Glomerular visceral epithelial cell (primary cell): Measurements from ENCODE around the gene MBP.

Experiments used
- DNase-seq: peaks from one replicate; pipeline ENCODE4 v3.0.0-alpha.2; 2016; ENCODE audit errors: extremely low spot score

MBP gene

DNA sequence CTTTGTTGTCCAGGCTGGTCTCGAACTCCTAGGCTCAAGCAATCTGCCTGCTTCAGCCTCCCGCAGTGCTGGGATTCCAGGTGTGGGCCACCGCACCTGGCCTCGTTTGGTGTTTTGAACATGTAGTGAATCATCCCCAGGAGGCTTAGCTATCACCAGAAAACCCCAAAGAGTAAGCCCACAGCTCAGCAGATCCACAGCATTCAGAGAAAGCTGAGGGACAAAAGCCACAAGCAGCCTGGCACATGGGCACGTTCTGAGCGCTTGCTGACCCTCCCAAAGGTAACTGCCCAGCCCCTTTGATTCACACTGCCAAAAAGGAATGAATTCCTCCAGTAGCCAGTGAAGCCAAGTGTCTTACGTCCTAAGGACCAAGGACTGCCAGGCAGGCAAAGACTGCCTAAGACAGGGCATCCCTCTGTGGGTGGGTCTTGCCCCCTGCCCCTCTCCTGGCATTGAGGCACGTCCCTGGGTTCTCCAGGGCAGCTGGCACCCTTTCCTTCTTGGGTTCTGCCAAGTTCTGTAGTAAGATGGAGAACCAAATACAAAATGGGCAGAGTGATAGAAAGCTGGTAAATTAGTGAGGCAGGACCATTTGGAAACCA, 31.7 kb downstream of the MBP start:
- peak; percentile 40 for DNase-seq

DNA sequence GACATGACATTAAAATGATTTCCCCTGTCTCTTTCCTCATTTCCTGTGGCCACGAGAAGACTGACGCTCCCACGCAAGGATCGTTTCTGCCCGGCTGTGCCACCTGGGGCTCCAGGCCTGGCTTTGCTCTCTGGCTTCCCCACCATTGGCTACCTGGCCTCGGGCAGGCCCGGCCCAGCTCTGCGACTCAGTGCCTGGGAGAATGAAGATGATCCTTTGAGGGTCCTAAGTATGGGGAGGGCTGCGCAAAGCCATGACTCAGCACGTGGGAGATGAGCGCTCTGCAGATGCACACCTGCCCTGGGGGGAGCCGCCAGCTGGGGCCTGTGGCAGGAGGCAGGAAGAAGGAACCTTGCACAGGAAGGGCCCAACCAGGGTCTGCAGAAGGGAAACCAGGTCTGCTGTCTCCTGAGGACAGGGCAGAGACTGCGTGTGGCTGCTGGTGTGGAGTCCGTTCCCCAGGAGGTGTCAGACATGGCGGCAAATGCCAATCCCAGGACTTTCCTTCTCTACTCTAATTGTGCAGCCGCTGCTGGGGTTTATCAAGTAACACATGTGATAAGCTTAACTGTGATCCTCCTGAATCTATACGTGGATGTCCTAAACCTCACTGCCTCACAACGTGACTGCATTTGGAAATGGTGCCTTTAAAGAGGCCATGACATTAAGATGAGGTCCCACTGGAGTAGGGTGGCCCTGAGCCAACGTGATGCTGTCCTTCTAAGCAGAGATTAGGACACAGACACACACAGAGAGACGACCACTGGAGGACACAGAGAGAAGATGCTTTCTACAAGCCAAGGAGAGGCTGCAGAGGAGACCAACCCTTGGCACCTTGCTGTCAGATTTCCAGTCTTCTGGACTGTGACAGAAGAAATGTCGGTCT, 32.9 kb downstream of the MBP start:
- no peak for DNase-seq

DNA sequence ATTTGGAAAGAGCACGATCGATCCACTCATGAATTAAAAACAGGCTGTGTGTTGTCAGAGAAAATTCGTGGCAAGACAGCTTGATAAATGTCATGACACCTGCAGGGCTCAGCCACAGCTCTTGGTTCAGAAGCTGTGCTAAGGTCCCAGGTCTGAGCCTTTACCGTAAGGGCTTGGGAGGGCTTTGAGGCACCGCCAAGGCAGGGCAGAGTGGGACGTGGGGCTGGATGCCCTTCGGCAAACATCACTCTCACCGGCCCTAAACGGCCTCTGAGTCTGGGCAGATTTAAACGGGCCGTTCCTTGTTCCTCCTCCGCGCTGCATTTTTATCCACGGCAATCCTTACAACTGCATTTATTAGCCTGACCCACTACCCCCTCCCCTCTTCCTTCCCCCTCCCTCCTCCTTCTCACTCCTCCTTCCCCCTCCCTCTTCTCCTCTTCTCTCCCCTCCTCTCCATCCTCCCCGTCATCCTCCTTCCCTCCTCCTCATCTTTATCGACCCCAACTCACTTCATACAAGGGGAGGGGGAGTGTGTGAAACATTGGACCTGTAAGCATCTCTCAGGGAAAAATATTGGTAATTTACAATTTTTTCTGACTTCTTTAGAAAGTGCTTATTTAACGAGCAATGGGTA, 33.9 kb downstream of the MBP start:
- no peak for DNase-seq

DNA sequence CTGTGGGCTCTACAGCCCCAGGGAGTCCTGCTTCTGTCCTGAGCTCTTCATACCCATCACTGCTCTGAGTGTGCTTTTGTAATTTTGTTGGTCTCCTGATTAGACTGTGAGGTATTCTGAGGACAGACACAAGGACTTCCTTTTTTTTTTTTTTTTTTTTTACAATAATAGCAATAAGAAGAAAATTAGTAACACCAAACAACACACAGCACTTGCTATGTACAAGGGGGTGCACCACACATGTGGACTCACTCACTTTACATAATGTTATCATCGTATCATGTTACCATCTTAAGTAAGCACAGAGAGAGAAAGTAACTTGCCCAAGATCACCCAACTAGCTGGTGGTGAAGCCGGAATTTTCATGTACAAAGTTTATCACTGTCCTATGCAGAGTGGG, 34.6 kb downstream of the MBP start:
- DNase-seq: no peak

GRCh38 chr18:77096936-77097886, 35.4 kb downstream of the MBP start:
- DNase-seq: no peak

- no peak for DNase-seq
These were observed 36.9 kb downstream of the MBP start for GRCh38 chr18:77095391-77096371.

GRCh38 chr18:77093586-77093985, 39.0 kb downstream of the MBP start:
- no peak for DNase-seq

GRCh38 chr18:77093067-77093430, 39.5 kb downstream of the MBP start:
- no peak for DNase-seq

DNA sequence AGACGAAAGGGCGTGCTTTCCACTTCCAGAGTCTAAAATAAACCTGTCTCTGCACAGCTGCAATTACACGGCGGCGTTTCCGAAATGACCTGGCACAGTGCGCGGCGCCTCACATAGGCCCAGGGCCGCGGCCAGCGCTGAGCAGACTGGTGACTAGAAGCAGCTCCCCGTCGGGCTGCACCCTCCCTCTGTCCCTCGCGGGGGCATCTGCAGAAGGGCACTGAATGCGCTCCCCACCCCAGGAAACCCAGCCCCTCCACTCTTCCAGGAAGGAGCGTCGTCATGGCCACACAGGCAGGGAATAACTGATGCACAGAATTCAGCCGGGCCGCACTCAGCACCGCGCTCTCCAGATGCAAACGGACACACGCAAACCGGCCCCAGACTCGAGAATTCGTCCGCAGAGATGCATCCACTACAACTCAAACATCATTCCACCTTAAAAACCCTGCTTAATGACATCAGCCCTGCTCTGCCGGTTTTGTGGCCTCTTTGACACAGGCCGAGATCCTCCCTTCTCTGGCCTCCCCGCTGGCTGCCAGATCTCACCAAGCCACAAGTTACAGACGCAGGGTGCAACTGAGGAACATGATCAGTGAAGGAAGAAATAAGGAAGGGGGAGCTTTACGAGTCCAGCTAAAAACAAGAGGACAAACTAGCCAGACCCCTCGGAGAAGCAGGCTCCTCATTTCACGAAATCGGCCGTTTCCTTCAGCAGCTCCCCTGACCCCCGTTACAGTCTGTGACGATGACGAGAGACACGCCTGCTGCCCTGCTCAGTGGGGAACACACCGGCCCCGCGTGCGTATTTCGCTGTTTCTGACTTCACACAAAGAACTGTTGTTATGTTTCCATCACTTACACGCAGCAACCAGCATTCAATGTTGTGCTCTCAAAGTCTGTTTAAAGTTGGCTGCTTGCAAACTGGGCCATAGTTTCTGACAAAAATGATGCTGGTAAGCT, 40.2 kb downstream of the MBP start:
- DNase-seq: no peak

- DNase-seq: no peak
These were observed 41.2 kb downstream of the MBP start for GRCh38 chr18:77091366-77091765.

GRCh38 chr18:77090546-77091174, 41.9 kb downstream of the MBP start:
- DNase-seq: no peak

DNA sequence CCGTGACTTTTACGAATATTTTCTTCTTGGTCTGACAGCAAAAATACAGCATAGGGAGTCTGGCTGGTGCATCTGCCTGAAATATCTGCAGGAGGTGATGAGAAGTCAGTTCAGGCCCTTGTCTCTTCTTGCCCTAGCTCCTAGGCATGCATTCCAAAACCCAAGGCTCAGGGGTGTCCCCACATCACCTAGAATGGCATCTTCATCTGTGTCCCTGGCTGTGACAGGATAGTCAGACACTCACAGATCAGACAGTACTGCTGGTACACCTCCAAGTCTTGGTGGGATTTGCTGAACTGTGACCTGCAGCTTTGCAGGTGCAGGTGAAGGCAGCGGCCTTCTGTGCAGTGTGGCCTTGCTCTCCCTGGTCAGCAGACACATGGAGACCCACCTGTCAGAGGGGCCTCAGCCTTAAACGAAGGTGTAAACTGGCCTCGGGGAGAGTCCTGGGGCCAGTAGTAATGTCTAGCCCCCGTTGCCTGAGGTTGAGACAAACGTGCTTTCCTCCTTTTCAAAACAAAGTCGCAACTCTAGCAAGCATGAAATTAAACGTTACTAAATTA, 42.8 kb downstream of the MBP start:
- DNase-seq: no peak

GRCh38 chr18:77088963-77089722, 43.4 kb downstream of the MBP start:
- DNase-seq: no peak

- no peak for DNase-seq
These were observed 45.0 kb downstream of the MBP start for GRCh38 chr18:77087393-77088141.

GRCh38 chr18:77086656-77087392, 45.8 kb downstream of the MBP start:
- DNase-seq: no peak

DNA sequence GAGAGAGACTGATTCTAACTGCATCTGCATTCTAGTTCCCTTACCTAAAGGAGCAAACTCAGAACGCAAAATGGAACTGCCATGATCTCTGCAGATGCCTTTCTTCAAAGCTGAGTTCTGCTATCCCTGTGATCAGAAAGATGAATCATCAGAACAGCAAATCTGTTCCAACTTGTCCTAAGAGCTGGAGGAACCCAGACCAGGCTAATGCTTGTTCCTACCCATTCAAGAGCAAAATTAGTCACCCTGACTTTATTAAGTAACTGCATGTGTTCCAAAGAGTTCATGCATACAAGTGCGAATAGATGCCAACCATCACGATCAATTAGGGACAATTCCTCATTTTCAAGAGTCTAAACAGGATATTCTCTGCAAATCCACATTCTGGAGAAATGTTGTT, 46.5 kb downstream of the MBP start:
- no peak for DNase-seq

DNA sequence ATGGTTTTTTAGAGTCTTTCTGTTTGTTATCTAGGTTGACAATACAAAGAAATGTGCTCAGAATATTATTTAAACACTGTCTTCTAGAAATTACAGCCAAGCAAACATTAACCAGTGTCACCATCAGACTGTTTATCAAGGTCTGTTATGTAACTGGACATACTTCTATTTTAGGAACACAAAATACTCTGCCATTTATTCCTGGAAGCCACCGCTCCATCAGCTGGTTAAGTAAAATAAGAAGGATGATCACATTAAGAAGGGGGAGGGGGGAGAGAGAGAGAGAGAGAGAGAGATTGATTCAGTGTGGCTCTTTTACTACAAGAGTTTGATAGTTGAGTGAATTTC, 47.9 kb downstream of the MBP start:
- no peak for DNase-seq
